CD4-positive, alpha-beta T cell treated with Interleukin-6 for 4 hours (primary cell): ENCODE results near the gene THUMPD3.

Source experiments
- DNase-seq: peaks from one replicate; pipeline ENCODE4 v3.0.0-alpha.2; 2020; ENCODE audit warnings: mixed read lengths

THUMPD3 gene

DNA sequence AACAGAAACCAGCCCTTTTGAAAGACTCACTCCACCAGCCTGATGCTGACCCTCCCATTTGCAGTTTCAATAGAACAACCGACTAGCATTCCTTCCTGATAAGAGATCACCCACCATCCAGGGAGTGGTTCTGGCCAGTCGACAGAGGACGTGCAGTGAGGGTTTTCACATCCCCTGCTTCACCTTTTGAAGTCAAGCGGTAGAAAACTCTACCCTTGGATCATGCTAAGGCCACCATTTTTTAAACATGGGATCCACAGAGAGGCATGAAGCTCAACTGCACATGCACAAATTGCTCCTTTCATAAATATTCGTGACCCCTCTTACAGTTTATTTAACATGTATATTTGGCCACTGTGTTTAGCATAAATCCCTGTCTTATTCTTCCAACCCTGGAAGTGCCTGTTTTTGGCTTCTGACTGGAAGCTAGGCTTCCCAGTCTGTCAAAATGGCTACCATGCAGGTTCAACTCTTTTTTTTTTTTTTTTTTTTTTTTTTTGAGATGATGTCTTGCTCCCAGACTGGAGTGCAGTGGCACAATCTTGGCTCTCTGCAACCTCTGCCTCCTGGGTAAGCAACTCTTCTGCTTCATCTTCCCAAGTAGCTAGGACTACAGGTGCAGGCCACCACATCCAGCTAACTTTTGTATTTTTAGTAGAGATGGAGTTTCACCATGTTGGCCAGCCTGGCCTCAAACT is 1.0 kb upstream of the THUMPD3 start:
- no peak for DNase-seq

DNA sequence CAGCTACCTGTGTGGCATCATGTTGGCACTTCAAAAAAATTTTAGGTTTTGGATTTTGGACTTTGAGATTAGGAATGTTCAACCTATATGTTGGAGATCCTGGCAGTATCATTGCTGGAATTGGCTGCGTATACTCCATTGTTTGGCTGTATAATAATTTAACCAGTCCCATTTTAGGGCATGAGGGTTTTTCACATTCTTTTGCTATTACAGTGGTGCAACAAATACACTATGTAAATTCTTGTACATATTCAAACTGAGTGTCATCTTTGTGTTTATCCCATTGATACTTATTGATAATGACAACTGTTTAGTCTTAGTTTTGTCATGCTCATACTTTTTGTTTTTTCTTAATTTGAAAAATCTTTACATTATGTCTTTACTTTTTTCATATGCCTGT is 6.7 kb downstream of the THUMPD3 start:
- DNase-seq: no peak

DNA sequence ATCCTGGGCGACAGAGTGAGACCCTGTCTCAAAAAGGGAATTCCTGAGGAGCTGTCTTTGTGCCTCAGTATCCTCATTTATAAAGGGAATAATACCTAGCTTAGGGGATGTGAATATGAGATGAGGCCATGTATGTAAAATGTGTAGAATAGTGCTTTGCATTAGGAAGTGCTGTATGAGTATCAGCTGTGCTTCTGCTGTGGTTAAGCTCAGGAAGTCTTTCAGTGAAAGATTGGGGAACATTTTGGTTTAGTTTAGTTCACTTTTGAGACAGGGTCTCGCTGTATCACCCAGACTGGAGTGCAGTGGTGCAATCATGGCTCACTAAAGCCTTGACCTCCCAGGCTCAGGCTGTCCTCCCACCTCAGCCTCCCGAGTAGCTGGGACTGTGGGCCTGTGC is 10.6 kb downstream of the THUMPD3 start:
- no peak for DNase-seq

DNA sequence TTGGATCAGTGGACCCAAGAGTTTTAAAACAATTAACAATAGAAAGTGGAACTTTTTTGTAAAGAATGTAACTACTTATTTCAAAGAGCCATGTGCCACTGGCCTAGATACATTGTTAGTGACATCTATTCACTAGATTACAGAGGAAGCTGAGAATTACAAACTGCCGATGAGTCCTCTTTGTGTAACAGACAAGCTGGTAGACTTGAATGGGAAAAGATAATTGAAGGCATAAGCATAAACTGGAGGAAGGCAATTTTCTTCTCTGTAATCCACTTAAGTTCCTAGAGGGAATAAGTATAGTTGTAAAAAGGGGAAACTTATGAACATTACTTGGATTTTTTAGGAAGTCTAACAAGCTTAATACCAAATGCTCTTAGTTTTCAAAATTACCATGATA is 15.1 kb downstream of the THUMPD3 start:
- no peak for DNase-seq

GRCh38 chr3:9379327-9379726 is 16.5 kb downstream of the THUMPD3 start:
- no peak for DNase-seq

DNA sequence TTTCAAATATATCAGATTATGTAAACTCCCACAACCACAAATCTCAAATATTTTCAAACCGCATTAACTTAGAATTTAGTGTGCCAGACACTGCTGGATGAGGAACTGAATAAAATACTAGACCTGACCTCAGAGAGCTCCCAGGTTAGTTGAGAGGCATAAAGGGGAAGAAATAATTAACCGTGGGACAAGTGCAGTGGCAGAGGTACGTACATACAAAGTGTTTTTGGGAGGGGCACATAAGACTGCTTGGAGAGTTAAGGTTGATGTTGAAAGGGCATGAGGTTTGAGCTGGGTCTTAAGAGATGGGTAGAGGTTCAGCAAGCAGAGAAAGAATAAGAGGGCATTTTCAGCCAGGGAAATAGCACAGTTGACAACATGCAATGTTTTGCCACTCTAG is 17.2 kb downstream of the THUMPD3 start:
- no peak for DNase-seq

- DNase-seq: no peak
Observed at GRCh38 chr3:9384141-9384828, 21.4 kb downstream of the THUMPD3 start.

DNA sequence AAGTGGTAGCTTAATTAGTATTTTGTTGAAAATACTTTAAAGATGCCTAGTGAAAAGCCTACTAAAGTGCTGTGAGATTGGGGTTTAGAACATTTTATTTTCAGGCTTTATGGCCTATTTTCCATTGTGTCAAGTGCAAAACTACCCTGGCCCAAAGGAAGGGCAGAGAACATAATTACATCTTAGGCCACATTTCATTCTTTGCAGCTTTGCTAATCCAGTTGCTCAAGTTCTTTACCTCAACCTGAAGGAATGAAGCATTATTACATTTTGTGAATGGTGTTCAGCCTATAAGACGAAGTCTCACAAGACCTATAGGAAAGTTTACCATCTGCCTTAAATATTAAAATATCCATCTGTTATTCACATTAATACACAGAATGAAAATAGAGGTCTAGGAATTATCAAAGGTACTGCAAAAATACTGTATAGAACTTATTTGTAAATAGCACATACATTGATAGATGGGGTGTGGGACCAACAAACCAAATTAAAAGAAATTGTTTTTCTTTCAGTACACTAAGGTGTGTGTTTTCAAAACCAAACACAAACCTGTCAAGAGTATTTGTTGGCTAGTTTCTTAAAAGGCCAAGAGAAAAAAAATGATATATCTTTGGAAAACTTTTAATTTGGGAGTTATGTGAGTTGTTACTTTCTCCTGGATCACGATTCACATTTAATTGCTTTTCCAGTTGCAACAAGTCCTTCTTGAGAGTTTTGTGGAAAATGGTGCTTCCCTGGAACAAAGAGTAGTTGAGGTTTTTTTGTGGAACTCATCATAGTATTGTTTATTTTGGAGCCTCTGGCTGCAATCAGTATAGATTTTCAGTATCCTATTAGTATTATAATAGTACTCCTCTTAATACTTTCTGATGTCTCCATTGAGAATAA is 22.6 kb downstream of the THUMPD3 start:
- no peak for DNase-seq

- no peak for DNase-seq
Observed at GRCh38 chr3:9386078-9386459, 23.2 kb downstream of the THUMPD3 start.

GRCh38 chr3:9386501-9387321 is 23.9 kb downstream of the THUMPD3 start:
- DNase-seq: no peak

DNA sequence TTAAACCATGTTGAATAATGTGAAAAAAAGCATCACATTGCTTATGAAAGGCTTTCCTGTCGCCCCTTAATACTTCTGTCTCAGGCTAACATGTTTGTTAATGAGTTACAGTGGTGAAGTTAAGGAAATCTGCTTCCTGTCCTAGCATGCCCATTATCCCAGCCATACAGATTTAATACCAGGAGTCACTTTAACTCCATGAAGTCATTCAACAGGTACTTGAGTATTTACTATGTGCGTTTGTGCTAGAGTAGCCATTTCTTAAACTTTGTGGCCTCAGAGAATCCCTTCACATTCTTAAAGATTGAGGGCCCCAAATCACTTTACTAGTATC is 24.4 kb downstream of the THUMPD3 start:
- DNase-seq: no peak

DNA sequence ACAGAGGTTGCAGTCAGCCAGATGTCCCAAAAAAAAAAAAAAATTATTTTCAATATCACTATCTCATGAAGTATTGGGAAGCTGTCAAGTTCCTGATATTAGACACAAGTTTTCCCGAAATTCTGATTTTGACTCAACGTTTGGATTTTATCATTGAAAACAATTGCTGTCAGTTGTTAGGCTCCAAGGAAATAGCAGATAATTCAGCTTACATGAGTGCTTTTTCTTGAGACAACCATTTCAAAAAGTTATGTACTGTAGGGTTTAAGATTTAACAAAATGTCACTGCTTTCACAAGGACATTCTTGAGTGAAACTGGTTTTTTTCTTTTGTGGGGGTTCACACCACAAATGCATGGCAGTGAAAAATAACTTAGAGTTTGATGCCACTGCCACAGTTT is 25.3 kb downstream of the THUMPD3 start:
- DNase-seq: no peak

GRCh38 chr3:9388562-9389272 is 25.9 kb downstream of the THUMPD3 start:
- DNase-seq: no peak

GRCh38 chr3:9390265-9390888 is 27.5 kb downstream of the THUMPD3 start:
- DNase-seq: no peak

DNA sequence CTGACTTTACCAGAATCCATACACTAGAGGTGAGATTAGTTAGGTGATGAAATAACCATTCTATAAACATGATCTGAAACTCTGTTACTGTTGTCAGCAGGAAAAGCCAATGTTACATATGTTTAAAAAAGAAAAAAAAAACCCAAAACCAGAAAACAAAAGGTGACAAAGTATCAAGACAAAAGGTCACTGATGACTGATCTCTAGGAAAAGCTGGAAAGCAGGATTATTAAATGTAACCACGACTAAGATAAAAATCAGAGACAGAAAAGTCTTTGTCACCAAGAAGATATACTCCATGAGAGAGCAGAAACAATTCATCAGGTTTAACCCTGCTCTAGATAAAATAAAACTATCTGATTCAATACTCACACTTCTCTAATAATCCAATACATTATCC is 29.2 kb downstream of the THUMPD3 start:
- no peak for DNase-seq

- DNase-seq: no peak
Observed at GRCh38 chr3:9395570-9396300, 32.9 kb downstream of the THUMPD3 start.

- DNase-seq: peak; percentile 82
Observed at GRCh38 chr3:9396301-9396631, 33.4 kb downstream of the THUMPD3 start.

DNA sequence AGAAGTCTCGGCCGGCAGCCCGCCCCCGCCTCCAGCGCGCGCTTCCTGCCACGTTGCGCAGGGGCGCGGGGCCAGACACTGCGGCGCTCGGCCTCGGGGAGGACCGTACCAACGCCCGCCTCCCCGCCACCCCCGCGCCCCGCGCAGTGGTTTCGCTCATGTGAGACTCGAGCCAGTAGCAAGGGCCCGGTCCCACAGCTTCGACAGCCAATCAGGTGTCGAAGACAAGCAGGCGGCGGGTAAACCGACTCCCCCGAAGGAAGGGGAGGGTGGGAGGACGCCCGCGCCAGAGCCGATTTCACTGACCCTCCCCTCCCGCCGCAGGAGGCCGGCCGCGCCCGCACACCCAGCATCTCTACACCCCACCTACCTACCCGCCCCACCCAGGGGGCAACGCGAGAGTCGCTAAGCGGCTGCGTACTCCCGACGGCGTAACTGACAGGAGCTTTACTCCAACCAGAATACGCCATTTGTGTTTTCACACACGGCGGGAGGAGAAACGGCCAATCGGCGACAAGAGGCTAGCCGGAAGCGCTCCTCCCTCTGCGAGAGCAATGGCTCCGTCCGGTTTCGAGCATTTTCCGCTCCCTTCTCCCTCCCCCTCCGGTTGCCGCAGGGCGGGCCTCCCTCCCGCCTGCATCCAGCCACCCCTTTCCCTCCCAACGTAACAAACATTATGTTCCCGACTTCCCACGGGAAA is 33.9 kb downstream of the THUMPD3 start:
- DNase-seq: peak; percentile 98

GRCh38 chr3:9397332-9397905 is 34.6 kb downstream of the THUMPD3 start, which contains the start of gene SETD5:
SETD5 (plus strand) TSS chr3:9397615; CDS start chr3:9428939, 31,324 bp downstream.
- peak; percentile 98 for DNase-seq
